Ascending aorta (tissue), 2 donors: ENCODE results near the gene BSG. TPM values are rescaled to one million over a fixed set of nuclear protein-coding genes. Genes with fewer than 3 reads are reported as not detected.

Experiments
- DNase-seq, 2 donors: peaks; one replicate each; pipeline ENCODE4 v3.0.0-alpha.2; 2019; ENCODE audit warnings: low spot score in 2 of 2
- H3K27ac ChIP-seq, 2 donors: fragments of 200-600 bp; sonication (generic); one replicate each; pipeline ENCODE4 v1.5.1; 2016 to 2017; ENCODE audit warnings: mild to moderate bottlenecking in 1 of 2
- H3K27me3 ChIP-seq: fragments of 200-600 bp; sonication (generic); one replicate; pipeline ENCODE4 v1.5.1; 2017
- H3K36me3 ChIP-seq, 2 donors: fragments of 200-600 bp; sonication (generic); one replicate each; pipeline ENCODE4 v1.5.1; 2016
- H3K4me1 ChIP-seq, 2 donors: fragments of 200-600 bp; sonication (generic); one replicate each; pipeline ENCODE4 v1.5.1; 2016 to 2017; ENCODE audit warnings: mild to moderate bottlenecking in 1 of 2
- H3K4me3 ChIP-seq, 2 donors: fragments of 200-600 bp; sonication (generic); one replicate each; pipeline ENCODE4 v1.5.1; 2016 to 2017; ENCODE audit warnings: mild to moderate bottlenecking in 1 of 2
- H3K9me3 ChIP-seq, 2 donors: fragments of 200-600 bp; sonication (generic); one replicate each; pipeline ENCODE4 v1.5.1; 2016
- CTCF ChIP-seq, 3 experiments: fragments of 200-600 bp in 2 of 3; fragments of 450-650 bp in 1 of 3; sonication (generic) in 2 of 3; IDR thresholded peaks; one replicate each; pipeline ENCODE4 v1.5.1; 2016 to 2019; ENCODE audit warnings: antibody characterized with exemption in 3 of 3, mild to moderate bottlenecking in 1 of 3, moderate library complexity in 1 of 3
- intact Hi-C: fragments of 100-400 bp; cut with DNase I; formaldehyde crosslinking; loops from one replicate; pipeline ENCODE4 v1.15.1; 2023
- total RNA-seq: library from RNA; depleted of rRNA; stranded (reverse); fragments of >200 nt; gene quantifications from one replicate; pipeline ENCODE4 v1.1.0, GENCODE V29; 2016

The BSG gene
- total RNA-seq, 1 donor from 2014 or later = 647 TPM

GRCh38 chr19:543910-544608 lies 28.3 kb upstream of the BSG start, which contains the start of gene GZMM:
Gene GZMM, plus strand, starts transcription at chr19:544053. Its CDS starts 19 bp downstream, at chr19:544072.
- TF ChIP-seq CTCF (IDR thresholded peaks at IDR 0.05) = no peak
- peak within 1 kb of the TSS in 1 of 2 donors; percentile 4 for H3K4me3 ChIP-seq
- no peaks in the 10 kb centered on the region for H3K27me3 ChIP-seq
- no peak for DNase-seq
- peaks cover 26 to 30% of the 10 kb centered on the region in 2 donors for H3K36me3 ChIP-seq
- H3K27ac ChIP-seq = no peak within 1 kb of the TSS
- no peaks in the 10 kb centered on the region for H3K9me3 ChIP-seq
- intact Hi-C loops = no loop called here
- no peaks in the 10 kb centered on the region for H3K4me1 ChIP-seq

GRCh38 chr19:547117-547516 lies 25.3 kb upstream of the BSG start:
- Histone ChIP-seq H3K27me3 (no peaks in the 10 kb centered on the region), H3K4me3 (no peak overlapping the region), H3K4me1 (no peaks in the 10 kb centered on the region), H3K36me3 (peaks cover 4 to 8% of the 10 kb centered on the region in 2 donors), H3K27ac (no peak overlapping the region), H3K9me3 (no peaks in the 10 kb centered on the region)
- no peak for DNase-seq
- TF ChIP-seq CTCF (IDR thresholded peaks at IDR 0.05) = no peak
- intact Hi-C loops = no loop called here

GRCh38 chr19:547836-548720 lies 24.3 kb upstream of the BSG start:
- Histone ChIP-seq H3K27ac (no peak overlapping the region), H3K36me3 (no peaks in the 10 kb centered on the region), H3K27me3 (no peaks in the 10 kb centered on the region), H3K4me1 (no peaks in the 10 kb centered on the region), H3K9me3 (no peaks in the 10 kb centered on the region), H3K4me3 (no peak overlapping the region)
- no peak for TF ChIP-seq CTCF (IDR thresholded peaks at IDR 0.05)
- DNase-seq = no peak
- intact Hi-C loops = no loop called here

- H3K4me1 ChIP-seq = no peaks in the 10 kb centered on the region
- H3K4me3 ChIP-seq = no peak overlapping the region
- intact Hi-C loops = no loop called here
- no peak for DNase-seq
- H3K27ac ChIP-seq = no peak overlapping the region
- H3K9me3 ChIP-seq = no peaks in the 10 kb centered on the region
- TF ChIP-seq CTCF (IDR thresholded peaks at IDR 0.05) = no peak
- no peaks in the 10 kb centered on the region for H3K36me3 ChIP-seq
- no peaks in the 10 kb centered on the region for H3K27me3 ChIP-seq
These were observed 23.2 kb upstream of the BSG start for GRCh38 chr19:548886-549830.

- no peak for TF ChIP-seq CTCF (IDR thresholded peaks at IDR 0.05)
- Histone ChIP-seq H3K27ac (no peak overlapping the region), H3K4me1 (no peaks in the 10 kb centered on the region), H3K4me3 (no peak overlapping the region), H3K36me3 (no peaks in the 10 kb centered on the region), H3K9me3 (no peaks in the 10 kb centered on the region), H3K27me3 (peaks cover 5% of the 10 kb centered on the region)
- intact Hi-C loops = no loop called here
- DNase-seq = no peak
These were observed 17.6 kb upstream of the BSG start for GRCh38 chr19:554817-555216.
